ENCODE results near the gene UPP2.

DNA sequence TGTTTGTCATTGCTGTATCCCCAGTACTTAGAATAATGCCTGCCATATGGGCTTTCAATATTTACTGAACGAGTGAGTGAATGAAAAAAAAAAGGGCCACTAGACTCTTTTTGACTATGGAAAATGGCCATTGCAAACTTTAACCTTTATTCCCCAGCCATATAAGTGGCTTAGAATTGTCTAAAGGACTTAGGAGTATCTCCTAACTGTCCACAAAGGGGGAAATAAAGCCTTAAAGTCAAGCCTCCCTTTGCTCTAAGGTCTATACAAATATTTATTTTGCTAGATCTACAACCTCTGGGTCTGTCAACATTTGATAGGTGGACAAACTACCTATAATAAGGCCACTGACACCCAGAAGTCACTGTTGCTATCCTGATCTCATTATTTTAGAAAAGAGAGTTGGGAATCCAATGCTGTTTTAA, 25.7 kb downstream of the UPP2 start:
- TF ChIP-seq, protein P1, sequence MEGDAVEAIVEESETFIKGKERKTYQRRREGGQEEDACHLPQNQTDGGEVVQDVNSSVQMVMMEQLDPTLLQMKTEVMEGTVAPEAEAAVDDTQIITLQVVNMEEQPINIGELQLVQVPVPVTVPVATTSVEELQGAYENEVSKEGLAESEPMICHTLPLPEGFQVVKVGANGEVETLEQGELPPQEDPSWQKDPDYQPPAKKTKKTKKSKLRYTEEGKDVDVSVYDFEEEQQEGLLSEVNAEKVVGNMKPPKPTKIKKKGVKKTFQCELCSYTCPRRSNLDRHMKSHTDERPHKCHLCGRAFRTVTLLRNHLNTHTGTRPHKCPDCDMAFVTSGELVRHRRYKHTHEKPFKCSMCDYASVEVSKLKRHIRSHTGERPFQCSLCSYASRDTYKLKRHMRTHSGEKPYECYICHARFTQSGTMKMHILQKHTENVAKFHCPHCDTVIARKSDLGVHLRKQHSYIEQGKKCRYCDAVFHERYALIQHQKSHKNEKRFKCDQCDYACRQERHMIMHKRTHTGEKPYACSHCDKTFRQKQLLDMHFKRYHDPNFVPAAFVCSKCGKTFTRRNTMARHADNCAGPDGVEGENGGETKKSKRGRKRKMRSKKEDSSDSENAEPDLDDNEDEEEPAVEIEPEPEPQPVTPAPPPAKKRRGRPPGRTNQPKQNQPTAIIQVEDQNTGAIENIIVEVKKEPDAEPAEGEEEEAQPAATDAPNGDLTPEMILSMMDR (IDR thresholded peaks at IDR 0.05; ENCODE audit: poor library complexity): no peak
- no peak for TF ChIP-seq EZH2 (IDR thresholded peaks at IDR 0.05; ENCODE audit: borderline replicate concordance)

Measured in hepatocyte (in vitro differentiated cells).